DND-41 (cell line): ENCODE results near the gene CACNA1I.

Source experiments
- EZH2 ChIP-seq: IDR thresholded peaks from 3 replicates; pipeline ENCODE4 v1.6.1; 2012; ENCODE audit warnings: borderline replicate concordance, low read depth, mild to moderate bottlenecking, moderate library complexity, low read length, inconsistent platforms; ENCODE audit not compliant: severe bottlenecking
- TF ChIP-seq, protein P1 (sequence below): IDR thresholded peaks from 2 replicates; pipeline ENCODE4 v1.5.1; 2012; ENCODE audit warnings: borderline replicate concordance, low read length, moderate library complexity, mild to moderate bottlenecking; ENCODE audit not compliant: poor library complexity, severe bottlenecking; ENCODE audit errors: extremely low read depth

DNA sequence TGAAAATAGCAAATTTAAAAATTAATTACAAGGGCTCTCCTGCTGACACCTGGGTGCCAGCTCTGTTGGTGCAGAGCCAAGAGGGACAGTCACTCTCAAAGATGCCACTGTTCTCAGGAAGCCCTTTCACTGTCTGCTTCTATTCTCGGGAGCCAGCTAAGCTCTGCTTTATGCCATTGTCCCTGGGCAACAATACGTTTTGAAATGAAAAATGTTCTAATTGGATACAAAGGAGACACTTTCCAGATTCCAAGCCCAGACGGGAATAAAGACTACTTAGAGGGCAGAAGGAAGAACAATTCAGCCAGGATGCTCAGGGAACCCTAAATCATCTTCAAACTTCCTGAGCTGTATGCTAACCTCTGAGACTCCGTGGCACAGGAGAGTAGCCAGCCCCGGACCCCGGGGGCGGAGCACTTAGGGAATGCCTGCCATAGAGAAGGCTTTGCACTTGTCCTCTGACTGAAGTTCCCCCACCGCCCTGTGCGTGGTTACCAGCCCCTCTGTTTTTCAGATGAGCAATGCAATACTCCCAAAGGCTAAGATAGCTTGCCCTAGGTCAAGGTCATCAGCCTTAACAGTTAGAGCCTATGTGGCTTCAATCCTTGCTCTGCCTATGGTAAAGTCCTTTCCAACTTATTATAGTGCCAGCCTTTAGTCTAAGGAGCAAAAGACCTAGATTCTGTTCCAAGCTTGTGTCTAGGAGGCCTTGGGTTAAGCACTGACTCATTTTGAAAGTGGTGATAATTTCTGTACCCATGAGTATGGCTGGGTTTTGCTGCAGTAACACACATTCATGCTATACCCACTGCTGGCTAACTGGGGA lies 150.9 kb downstream of the CACNA1I start:
- TF ChIP-seq, protein P1, sequence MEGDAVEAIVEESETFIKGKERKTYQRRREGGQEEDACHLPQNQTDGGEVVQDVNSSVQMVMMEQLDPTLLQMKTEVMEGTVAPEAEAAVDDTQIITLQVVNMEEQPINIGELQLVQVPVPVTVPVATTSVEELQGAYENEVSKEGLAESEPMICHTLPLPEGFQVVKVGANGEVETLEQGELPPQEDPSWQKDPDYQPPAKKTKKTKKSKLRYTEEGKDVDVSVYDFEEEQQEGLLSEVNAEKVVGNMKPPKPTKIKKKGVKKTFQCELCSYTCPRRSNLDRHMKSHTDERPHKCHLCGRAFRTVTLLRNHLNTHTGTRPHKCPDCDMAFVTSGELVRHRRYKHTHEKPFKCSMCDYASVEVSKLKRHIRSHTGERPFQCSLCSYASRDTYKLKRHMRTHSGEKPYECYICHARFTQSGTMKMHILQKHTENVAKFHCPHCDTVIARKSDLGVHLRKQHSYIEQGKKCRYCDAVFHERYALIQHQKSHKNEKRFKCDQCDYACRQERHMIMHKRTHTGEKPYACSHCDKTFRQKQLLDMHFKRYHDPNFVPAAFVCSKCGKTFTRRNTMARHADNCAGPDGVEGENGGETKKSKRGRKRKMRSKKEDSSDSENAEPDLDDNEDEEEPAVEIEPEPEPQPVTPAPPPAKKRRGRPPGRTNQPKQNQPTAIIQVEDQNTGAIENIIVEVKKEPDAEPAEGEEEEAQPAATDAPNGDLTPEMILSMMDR = no peak
- TF ChIP-seq EZH2 = no peak
